ENCODE results near the gene PKHD1. TPM values are rescaled to one million over a fixed set of nuclear protein-coding genes. Genes with fewer than 3 reads are reported as not detected.

PKHD1 gene, protein sequence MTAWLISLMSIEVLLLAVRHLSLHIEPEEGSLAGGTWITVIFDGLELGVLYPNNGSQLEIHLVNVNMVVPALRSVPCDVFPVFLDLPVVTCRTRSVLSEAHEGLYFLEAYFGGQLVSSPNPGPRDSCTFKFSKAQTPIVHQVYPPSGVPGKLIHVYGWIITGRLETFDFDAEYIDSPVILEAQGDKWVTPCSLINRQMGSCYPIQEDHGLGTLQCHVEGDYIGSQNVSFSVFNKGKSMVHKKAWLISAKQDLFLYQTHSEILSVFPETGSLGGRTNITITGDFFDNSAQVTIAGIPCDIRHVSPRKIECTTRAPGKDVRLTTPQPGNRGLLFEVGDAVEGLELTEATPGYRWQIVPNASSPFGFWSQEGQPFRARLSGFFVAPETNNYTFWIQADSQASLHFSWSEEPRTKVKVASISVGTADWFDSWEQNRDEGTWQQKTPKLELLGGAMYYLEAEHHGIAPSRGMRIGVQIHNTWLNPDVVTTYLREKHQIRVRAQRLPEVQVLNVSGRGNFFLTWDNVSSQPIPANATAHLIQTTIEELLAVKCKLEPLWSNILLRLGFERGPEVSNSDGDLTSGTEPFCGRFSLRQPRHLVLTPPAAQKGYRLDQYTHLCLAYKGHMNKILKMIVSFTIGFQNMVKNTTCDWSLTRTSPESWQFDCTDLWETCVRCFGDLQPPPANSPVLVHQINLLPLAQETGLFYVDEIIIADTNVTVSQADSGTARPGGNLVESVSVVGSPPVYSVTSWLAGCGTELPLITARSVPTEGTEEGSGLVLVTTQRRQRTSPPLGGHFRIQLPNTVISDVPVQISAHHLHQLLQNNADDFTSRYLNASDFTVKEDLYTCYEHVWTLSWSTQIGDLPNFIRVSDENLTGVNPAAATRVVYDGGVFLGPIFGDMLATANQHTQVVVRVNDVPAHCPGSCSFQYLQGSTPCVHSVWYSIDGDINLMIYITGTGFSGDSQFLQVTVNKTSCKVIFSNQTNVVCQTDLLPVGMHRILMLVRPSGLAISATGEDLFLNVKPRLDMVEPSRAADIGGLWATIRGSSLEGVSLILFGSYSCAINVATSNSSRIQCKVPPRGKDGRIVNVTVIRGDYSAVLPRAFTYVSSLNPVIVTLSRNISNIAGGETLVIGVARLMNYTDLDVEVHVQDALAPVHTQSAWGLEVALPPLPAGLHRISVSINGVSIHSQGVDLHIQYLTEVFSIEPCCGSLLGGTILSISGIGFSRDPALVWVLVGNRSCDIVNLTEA (N-terminal part only)
- total RNA-seq = 0.04 TPM

DNA sequence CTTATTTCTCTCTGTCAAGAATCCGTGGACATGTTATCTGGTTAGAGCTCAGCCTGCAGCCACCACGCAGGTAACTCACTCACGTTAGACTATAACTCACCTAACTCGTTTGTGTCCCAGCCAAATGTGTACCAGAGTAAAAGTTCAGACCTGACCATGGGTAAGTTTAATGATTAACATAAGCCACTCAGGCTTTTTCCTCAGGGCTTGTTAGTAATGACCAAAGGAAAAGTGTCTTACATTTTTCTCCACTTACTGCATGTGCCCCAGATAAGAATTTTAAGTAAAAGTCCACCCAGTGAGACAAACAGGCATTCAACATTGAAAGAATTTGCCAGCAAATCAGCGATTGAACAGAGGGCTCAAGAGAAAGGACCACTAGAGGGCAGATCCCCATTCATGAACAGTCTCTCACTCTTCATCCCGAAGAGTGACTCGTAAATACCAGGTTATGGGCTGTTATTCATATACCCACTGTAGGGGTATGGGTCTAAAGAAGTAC, at the start of gene PKHD1:
Gene PKHD1 (minus strand): TSS at position 116 of the 502 bp plus-strand sequence. CDS start 2,680 bp downstream, outside the sequence.
- no peak for ATAC-seq

DNA sequence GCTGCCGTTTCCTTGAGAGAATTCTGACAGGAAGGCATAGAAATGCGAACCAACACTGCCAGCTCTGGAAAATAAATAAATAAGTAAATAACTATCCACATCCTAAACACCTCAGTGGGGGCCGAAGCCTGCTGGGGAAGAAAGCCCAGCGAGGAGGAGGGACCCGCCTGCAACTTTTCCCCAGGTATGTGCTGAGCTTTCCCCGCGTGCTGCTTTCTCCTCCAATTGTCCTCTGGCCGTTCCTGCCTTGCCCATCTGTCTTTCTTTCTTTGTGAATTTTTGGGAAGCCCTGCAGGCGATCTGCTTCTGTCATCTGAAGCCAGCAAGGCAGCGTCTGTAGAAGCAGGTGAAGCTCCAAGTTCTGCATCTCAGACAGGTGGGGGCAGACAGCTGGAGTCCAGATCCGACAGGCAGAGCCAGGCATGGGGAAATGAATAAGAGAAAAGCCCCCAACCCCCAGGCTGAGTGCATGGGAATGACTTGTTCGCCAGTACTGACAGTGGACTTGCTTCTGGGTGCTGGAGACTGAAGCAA, 49.6 kb upstream of the PKHD1 start:
- ATAC-seq = no peak

DNA sequence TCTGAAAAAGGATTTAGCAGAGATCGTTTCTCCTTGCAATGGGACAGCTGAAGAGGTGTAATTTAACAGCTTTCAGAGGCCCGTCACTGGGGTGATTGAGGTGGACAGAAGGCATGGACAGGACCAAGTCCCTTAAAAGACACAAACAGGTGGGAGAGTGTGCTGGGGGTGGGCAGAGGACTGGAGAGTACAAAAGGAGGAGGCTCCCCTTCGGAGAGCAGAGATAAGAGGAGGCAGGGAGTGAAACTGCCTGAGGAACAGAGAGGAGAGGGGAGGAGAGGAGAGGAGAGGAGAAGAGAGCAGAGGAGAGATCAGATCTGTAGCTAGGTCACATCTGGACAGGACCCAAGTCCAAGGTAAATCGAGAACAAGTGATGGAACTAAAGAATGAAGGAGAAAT, 48.6 kb upstream of the PKHD1 start:
- no peak for ATAC-seq

DNA sequence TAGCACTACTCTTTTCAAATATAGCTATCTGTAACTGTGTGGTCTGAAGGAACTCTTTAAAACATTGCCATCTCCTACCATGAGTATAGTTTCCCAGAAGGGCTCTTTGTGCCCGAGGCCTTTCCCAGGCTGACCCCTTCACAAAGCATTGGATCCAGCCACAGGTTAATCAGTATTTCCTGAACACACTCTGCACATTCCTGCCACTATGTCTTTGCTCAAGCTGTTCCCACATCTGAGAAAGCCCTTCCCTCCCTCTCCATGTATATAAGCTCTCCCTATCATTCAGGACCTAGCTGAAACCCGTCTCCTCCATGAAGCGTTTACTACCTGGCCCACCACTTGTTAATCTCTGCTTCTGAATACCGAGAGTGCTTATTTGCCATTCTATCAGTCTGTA, 47.8 kb upstream of the PKHD1 start:
- ATAC-seq = no peak

DNA sequence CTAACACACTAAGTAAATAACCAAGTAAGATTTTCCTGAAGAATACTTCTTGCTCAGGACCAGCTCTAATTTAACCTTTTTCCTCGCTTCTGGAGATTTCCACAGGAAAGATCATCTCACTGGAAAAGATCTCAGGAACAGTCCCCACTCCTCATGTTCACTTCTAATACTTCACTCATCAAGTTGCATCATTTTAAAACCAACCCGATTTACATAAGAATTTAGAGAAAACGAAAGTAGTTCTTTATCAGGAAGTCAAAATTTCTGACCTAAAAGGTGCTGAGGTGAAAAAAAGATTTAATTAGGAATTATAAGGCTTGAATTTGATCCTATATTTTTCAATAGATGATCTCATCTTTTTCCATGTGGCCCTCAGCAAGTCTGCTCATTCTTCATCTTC, 46.6 kb upstream of the PKHD1 start:
- ATAC-seq = no peak

DNA sequence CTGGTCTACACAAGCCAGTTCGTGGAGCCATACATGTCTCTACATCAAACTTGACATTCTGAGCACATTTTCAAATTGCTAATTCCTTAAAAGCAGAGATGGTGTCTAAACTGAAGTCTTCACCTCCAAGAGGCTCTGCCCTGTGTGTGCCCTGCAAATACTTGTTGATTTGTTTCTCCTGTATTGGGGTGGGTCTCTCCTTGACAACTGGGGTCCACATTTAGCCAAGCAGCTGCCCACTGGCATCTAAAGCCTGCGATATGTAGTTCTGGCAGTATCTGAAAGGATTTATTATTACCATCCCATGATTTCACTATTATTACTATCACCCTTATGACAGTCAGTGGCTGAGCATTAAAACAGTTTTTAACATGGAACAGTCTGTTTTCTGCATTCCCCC, 45.9 kb upstream of the PKHD1 start:
- ATAC-seq = no peak

DNA sequence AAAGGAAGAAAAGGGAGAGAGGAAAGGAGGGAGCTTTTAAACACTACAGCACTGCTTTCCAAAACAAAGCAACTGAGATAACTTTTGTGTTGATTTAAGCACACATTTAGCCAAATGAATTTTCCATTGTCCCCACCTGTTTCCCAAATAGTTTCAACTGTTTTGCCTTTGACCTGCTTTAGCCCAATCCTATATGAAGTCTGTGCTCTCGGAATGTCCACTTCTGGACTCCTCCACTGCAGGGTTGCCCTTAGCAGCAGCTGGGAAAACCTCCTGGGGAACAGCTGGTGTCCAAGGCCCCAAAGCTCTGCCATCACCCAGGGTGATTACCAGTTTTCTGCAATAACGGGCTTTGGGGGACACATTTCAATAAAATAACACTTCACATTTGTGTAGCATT, 44.9 kb upstream of the PKHD1 start:
- no peak for ATAC-seq

DNA sequence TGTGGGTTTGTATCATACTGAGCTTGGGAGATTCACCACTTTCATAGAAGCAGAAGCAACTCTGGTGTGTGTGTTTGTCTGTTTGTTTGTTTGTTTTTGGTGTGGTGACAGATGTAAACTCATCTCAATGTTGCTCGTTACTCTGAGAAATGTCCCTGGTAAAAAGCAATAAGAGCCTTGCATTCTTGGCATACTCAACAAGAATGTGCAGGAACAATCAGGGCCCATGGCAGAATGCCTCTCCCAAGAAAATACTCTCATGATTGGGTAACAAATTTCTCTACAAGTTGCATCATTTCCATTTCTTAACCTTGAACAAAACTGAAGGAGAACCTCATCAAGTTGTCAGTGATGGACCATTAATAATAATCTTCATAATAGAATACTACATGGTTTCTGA, 43.0 kb upstream of the PKHD1 start:
- no peak for ATAC-seq

DNA sequence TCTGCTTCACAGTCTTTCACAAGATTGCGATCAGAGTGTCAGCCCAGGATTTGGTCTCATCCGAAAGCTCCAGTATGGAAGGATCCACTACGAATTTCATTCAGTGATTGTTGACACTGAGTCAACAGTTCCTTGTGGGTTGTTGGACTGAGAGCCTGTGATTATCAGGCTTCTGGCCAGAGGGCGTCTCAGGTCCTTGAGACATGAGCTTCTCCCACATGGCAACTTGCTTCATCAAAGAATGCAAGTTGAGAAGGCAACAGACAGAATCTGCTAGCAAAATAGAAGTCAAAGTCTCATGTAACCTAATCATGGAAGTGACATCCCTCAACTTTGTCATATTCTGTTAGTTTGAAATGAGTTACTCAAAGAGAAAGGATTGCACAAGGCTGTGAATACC, 40.5 kb upstream of the PKHD1 start:
- ATAC-seq = no peak

DNA sequence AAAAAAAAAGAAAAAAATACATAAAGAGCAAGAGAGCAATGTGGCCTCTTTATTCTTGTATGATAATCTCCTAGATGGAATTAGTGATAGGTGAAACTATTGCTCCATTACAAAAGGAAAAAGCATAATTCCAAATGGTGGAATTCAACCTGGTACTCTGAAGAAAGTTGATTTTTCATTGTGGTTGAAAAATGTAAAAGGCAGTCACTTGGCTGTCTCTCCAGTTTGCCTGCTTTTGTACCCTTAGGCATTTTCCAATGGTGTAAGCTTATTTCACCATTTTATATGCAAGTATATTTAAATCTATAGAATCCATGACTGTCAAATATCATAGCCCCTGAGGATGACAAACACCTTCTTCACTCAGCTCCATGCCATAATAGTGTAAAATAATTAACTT, 38.8 kb upstream of the PKHD1 start:
- no peak for ATAC-seq

DNA sequence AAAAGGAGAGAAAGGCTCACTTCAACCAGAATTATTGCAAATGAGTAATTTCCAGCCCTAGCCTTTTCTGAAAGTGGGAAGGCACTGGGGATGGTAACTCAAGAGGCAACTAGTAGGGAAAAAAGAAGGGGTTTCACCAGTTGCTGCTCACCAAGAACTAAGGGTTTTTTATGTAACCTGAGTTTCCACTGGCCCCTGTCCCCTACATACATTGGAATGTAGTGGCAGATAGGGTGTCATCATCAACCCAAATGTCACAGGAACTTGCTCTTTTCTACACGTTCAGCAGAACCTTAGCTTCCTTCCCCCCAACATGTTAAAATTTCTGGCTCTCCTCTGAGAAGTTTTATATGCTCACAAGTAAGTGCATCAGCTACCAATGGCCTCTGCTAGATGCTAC, 38.2 kb upstream of the PKHD1 start:
- ATAC-seq = no peak

DNA sequence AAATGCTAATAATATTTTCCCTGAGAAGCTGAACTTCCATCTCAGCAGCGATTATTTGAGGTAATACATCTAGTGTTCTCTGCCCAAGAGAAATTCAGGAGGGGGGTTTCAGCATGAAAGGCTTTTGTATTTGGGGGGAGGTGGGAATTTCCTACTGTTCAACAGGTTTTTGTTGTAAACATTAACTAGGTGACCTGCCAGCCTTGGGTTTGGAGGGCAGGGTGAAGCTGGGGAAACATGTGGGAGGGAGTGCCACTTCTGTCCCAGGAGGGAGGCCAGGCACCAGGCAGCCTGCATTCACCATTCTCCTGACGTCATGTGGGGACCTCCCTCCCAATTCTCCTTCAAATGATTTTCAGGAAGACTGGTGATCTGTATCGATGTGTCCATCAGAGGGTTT, 37.7 kb upstream of the PKHD1 start:
- no peak for ATAC-seq

DNA sequence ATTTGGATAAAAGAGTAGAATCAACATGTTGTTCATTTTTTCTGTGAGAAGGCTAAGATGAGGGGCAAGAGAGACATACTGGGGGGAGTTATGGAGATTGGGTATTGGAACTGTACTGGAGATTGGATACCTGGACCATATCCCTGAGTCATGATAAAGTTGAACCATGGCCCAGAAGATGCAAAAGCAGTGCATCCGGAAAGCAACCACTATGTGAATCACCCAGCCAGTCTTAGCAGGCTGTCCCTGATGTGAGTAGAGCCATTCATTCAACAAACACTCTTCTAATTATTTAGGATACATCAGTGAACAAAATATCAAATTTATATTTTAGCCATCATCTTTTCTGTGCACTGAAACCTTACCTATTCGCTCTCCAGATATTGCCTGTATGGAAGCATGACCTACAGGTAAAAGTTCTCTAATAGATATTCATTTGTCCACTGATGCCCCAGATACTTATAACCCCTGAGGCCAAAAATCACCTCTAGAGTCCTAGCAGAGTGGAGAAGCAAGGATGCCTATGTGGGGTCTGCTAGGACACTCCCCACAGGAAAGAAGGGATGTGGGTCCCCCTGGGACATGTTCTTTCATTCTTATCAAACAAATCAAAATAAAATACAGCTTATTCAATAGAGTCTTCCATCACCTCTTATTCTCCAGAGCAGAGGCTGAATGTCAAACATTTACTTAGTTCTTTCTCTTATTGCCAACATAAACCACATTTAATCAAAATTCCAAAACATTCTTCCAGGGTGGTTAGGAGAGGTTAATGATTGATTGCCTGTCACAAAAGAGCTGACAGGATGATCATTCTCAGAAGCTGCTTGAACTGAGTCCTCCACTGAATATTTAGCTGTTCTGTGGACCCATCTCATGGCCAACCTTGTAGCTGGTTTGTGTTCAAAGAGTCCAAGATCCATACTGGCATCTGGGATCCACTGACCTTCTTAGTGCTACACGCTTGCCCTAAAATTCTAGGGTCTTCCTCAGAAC, 37.0 kb upstream of the PKHD1 start:
- ATAC-seq = no peak

DNA sequence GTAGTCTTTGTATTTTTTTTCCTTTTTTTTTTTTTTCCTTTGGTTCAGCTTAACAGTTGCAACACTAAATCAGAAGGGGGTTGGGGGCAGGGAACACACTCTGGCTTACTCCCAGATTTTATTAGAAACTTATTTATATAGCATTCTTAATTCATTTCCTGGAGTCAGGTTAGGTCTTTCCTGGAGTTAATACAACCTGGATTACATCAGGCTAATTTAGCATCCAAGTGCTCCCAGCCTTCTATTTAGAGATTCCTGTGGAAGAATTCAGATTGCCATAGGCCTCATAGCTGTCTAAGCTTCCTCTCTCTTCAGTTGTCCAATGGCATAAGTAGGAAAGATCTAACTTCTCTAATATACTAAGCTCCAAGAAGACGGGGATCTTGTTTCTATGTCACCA, 35.8 kb upstream of the PKHD1 start:
- ATAC-seq = no peak

DNA sequence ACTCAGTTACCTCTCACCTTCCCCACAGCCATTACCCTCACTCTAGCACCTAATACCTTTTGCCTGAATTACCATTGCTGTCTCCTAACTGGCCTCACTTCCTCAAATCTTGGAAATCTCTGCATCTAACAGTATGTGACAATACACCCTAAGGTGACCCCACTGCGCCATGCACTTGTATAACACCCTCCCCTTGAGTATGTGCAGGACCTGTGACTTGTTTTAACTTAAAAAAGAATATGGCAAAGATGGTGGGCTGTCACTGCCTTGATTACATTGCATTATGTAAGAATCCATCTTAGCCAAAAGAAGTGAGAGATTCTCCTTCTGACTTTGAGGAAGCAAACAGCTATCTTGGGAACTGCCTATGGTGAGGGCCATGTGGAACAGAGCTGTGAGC, 29.9 kb upstream of the PKHD1 start:
- ATAC-seq = no peak

DNA sequence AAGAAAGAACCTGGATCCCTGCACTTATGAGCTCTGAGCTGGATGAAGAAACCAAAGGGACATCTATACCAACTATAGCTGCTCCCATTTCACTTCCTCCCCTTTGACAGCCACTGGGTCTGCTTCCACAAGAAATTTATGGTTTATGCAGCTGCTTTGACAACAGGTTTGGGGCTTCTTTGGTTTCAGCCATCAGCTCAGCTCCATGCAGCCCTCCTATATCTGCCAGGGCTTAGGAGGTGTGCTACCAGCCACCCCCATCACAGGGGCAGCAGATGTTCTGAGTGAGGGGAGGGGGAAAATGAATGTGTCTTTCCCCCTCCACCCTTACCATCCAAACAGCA, 29.2 kb upstream of the PKHD1 start:
- ATAC-seq = no peak

DNA sequence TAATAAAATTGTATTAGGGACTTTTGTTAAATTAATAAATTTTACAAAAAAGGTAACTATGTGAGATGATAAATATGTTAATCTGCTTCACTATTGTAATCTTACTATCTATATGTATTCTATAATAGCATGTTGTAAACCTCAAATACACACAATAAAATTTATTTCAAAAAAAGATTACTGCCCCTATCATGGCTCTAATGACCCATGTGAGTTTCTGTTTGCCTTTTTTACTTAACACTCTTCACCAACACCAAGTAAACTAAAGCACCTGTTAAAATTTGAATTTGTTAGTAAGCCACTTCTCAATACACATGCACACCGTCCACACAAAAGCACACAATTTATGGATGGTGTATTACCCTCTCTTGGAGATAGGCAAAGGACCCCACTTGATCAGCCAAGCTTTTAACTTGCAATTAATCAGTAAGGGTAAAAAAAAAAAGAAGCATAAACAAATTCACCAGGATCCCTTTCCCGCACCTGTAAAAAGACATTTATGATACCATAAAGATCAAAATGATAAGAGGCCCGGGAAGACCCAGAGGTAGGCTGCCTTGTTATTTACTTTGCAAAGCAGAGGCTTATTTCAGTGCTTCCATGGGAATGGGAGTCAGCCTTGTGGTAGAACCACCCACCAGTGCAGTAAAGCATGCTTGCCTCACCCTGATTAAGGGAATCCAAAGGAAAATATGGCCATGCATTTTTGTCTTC, 28.6 kb upstream of the PKHD1 start:
- ATAC-seq = no peak

DNA sequence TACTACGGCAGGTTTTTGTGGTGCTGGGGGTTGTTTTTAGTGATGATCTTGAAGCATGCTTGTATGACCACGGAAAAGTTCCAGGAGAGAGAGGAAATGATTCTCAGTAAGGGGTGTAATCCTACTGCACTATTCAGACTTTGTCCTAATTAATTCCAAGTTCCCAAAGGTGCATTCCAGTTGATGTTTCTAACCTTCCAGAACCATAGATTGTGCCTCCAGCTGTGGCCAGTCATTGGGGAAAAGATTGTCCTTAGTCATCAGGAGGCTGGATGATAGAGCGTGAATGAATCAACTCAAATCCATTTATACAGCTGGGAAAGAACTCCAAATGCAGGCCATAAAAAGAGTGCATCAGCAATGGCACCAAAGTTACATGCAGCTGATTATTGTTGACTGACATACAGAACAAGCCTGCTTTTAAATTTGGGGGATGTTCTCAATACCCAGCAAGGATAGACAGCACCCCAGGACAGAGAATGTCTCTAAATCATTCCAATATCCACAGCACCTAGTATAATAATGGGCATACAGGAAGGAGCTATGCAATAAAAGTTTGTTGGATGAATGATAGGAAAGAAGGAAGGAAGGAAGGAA, 27.8 kb upstream of the PKHD1 start:
- no peak for ATAC-seq

DNA sequence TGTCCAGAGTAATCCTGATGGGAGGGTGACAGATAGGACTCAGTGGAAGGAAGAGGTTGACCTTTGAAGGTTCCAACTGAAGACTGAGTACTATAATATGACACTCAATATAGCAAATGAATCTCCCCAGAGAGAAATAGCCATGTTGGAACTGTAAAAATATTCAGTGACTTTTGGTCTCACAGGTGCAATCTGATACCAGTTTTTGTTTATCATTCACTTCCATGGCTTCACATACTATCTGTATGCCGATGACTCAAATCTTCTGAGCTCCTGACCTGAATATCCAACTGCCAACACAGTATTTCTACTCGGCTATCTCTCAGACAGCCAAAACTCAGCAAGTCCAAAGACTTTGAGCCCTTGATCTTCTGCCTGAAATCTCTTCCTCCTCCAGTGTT, 21.8 kb upstream of the PKHD1 start:
- ATAC-seq = no peak

DNA sequence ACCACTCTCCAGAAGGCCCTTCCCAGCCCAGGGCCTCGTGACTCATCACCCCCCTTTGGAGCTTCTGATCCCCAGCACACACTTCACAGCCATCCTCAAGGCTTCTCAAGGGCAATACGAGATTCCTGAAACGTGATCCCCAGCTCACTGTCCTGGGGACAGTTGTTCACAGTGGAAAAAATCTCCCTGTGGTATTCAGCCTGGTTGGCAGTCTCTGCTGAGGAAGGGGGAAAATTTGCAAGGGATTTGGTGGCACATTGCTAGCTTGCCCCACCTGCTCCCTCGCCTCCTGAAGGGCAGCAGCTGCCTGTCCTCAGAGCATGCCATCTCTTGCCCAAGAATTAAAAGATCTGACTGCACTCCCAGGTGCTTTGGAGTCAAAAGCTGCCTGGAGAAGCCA, 20.7 kb upstream of the PKHD1 start:
- ATAC-seq = no peak
